ACC112 (cell line): ENCODE measurements around the gene USB1.
A peak's percentile ranks its signal among the peaks of the same experiment; 100 is the strongest.

ENCODE experiments used
- H2AFZ ChIP-seq: fragments of 200-600 bp; sonication (generic); one replicate; pipeline ENCODE4 v1.6.0; 2017; ENCODE audit warnings: antibody characterized with exemption, low read length; ENCODE audit not compliant: unreplicated experiment
- H3K27ac ChIP-seq: fragments of 200-600 bp; sonication (generic); 2 replicates; pipeline ENCODE4 v1.5.1; 2014; ENCODE audit warnings: low read depth, mild to moderate bottlenecking, antibody characterized with exemption, low read length, moderate library complexity
- H3K27me3 ChIP-seq: fragments of 200-600 bp; sonication (generic); 2 replicates; pipeline ENCODE4 v1.6.1; 2014; ENCODE audit warnings: mild to moderate bottlenecking, antibody characterized with exemption, low read length, moderate library complexity, mixed read lengths; ENCODE audit not compliant: insufficient read depth
- H3K36me3 ChIP-seq: fragments of 200-600 bp; sonication (generic); 2 replicates; pipeline ENCODE4 v1.6.1; 2016; ENCODE audit warnings: mild to moderate bottlenecking, antibody characterized with exemption, low read length, moderate library complexity, mixed read lengths; ENCODE audit not compliant: insufficient read depth
- H3K4me1 ChIP-seq: fragments of 200-600 bp; sonication (generic); one replicate; pipeline ENCODE4 v1.6.1; 2016; ENCODE audit warnings: low read length, mixed read lengths; ENCODE audit not compliant: insufficient read depth, unreplicated experiment, control insufficient read depth
- H3K4me3 ChIP-seq: fragments of 200-600 bp; sonication (generic); 2 replicates; pipeline ENCODE4 v1.5.1; 2014; ENCODE audit warnings: mild to moderate bottlenecking, low read depth, low read length
- H3K79me2 ChIP-seq: fragments of 200-600 bp; sonication (generic); one replicate; pipeline ENCODE4 v1.6.0; 2016; ENCODE audit warnings: low read length; ENCODE audit not compliant: control insufficient read depth, unreplicated experiment, insufficient read depth

USB1 gene

GRCh38 chr16:58016840-58017446, 15.7 kb downstream of the USB1 start:
- peaks cover 9% of the 10 kb centered on the region; the same call in 1 of the 2 replicates for H3K36me3 ChIP-seq
- H3K27ac ChIP-seq: no peak overlapping the region
- no peak overlapping the region for H2AFZ ChIP-seq

GRCh38 chr16:58018803-58019202, 17.6 kb downstream of the USB1 start:
- Histone ChIP-seq H2AFZ (no peak overlapping the region), H3K4me3 (no peak overlapping the region), H3K4me1 (peaks cover 29% of the 10 kb centered on the region), H3K79me2 (no peaks in the 10 kb centered on the region), H3K36me3 (peaks cover 6% of the 10 kb centered on the region; the same call in 1 of the 2 replicates), H3K27ac (no peak overlapping the region), H3K27me3 (no peaks in the 10 kb centered on the region)

More at GRCh38 chr16:58016840-58017446, 15.7 kb downstream of the USB1 start:
- no peaks in the 10 kb centered on the region for H3K27me3 ChIP-seq
- no peaks in the 10 kb centered on the region for H3K79me2 ChIP-seq
- no peak overlapping the region for H3K4me3 ChIP-seq
- peaks cover 13% of the 10 kb centered on the region for H3K4me1 ChIP-seq

- H3K4me3 ChIP-seq: no peak overlapping the region
- H3K79me2 ChIP-seq: no peaks in the 10 kb centered on the region
- no peaks in the 10 kb centered on the region for H3K27me3 ChIP-seq
- no peak overlapping the region for H2AFZ ChIP-seq
- H3K4me1 ChIP-seq: peaks cover 29% of the 10 kb centered on the region
- H3K36me3 ChIP-seq: no peaks in the 10 kb centered on the region
- H3K27ac ChIP-seq: no peak overlapping the region
These were observed 18.8 kb downstream of the USB1 start for GRCh38 chr16:58019866-58020538.

GRCh38 chr16:58020628-58021521, 19.7 kb downstream of the USB1 start:
- Histone ChIP-seq H3K4me3 (no peak overlapping the region), H3K27me3 (no peaks in the 10 kb centered on the region), H3K4me1 (peaks cover 29% of the 10 kb centered on the region), H2AFZ (no peak overlapping the region), H3K36me3 (no peaks in the 10 kb centered on the region), H3K27ac (no peak overlapping the region), H3K79me2 (no peaks in the 10 kb centered on the region)

- Histone ChIP-seq H3K27ac (peak overlapping the region; percentile 64), H3K79me2 (no peaks in the 10 kb centered on the region), H2AFZ (no peak overlapping the region), H3K4me1 (peaks cover 29% of the 10 kb centered on the region), H3K4me3 (0 out of 2 replicates have a peak overlapping the region, but pooled peaks have one; percentile 5), H3K36me3 (no peaks in the 10 kb centered on the region), H3K27me3 (peaks cover 6% of the 10 kb centered on the region; the same call in 1 of the 2 replicates)
These were observed 20.7 kb downstream of the USB1 start for GRCh38 chr16:58021661-58022551.

- peaks cover 29% of the 10 kb centered on the region for H3K4me1 ChIP-seq
- H3K27me3 ChIP-seq: peaks cover 9% of the 10 kb centered on the region; the same call in 1 of the 2 replicates
- H3K79me2 ChIP-seq: no peaks in the 10 kb centered on the region
- H2AFZ ChIP-seq: peak overlapping the region; percentile 9
- H3K27ac ChIP-seq: peak overlapping the region; percentile 64
- H3K4me3 ChIP-seq: peak overlapping the region; percentile 23; the same call in 1 of the 2 replicates
- H3K36me3 ChIP-seq: no peaks in the 10 kb centered on the region
These were observed 21.6 kb downstream of the USB1 start for GRCh38 chr16:58022601-58023371.

- Histone ChIP-seq H3K4me1 (peaks cover 29% of the 10 kb centered on the region), H2AFZ (no peak overlapping the region), H3K36me3 (no peaks in the 10 kb centered on the region), H3K79me2 (no peaks in the 10 kb centered on the region), H3K27ac (no peak overlapping the region), H3K4me3 (peak overlapping the region; percentile 82), H3K27me3 (peaks cover 9% of the 10 kb centered on the region; the same call in 1 of the 2 replicates)
These were observed 23.5 kb downstream of the USB1 start for GRCh38 chr16:58024486-58025350.

- peaks cover 9% of the 10 kb centered on the region; the same call in 1 of the 2 replicates for H3K27me3 ChIP-seq
- H3K27ac ChIP-seq: no peak within 1 kb of the TSS
- peaks cover 29% of the 10 kb centered on the region for H3K4me1 ChIP-seq
- H2AFZ ChIP-seq: peak within 1 kb of the TSS; percentile 57
- H3K79me2 ChIP-seq: no peaks in the 10 kb centered on the region
- no peaks in the 10 kb centered on the region for H3K36me3 ChIP-seq
- peak within 1 kb of the TSS; percentile 82 for H3K4me3 ChIP-seq
These were observed 24.3 kb downstream of the USB1 start, which contains the start of gene MMP15 for GRCh38 chr16:58025351-58026138. Gene MMP15, plus strand, starts transcription at chr16:58025754. Its CDS starts 597 bp downstream, at chr16:58026351.
